SU-DHL-6 (cell line): ENCODE measurements around the gene POLA1.

Source experiments
- H2AFZ ChIP-seq: fragments of 200-600 bp; sonication (generic); 2 replicates; pipeline ENCODE4 v1.6.1; 2014; ENCODE audit warnings: low read depth, mild to moderate bottlenecking, moderate library complexity, mixed read lengths, antibody characterized with exemption, low read length; ENCODE audit not compliant: severe bottlenecking
- H3F3A ChIP-seq: fragments of 200-600 bp; shearing (Covaris generic); 2 replicates; pipeline ENCODE4 v1.6.0; 2016; ENCODE audit warnings: antibody characterized with exemption, mild to moderate bottlenecking; ENCODE audit not compliant: insufficient read depth
- H3K27ac ChIP-seq: fragments of 200-600 bp; sonication (generic); 2 replicates; pipeline ENCODE4 v1.5.1; 2016; ENCODE audit warnings: low read depth, mild to moderate bottlenecking, low read length, moderate library complexity, mixed read lengths
- H3K27me3 ChIP-seq: fragments of 200-600 bp; sonication (generic), shearing (Covaris generic); 2 replicates; pipeline ENCODE4 v1.6.0; 2014; ENCODE audit warnings: mild to moderate bottlenecking, low read length
- H3K36me3 ChIP-seq: fragments of 200-600 bp; sonication (generic); 2 replicates; pipeline ENCODE4 v1.6.1; 2014; ENCODE audit warnings: mild to moderate bottlenecking, low read length, mixed read lengths
- H3K4me2 ChIP-seq: fragments of 300-600, 200-600 bp; shearing (Covaris generic), sonication (generic); 2 replicates; pipeline ENCODE4 v1.6.0; 2014; ENCODE audit warnings: low read length, low read depth, mild to moderate bottlenecking; ENCODE audit not compliant: poor library complexity, severe bottlenecking
- H3K4me3 ChIP-seq: fragments of 200-600 bp; sonication (generic); 2 replicates; pipeline ENCODE4 v1.5.1; 2014; ENCODE audit warnings: antibody characterized with exemption, low read length, mild to moderate bottlenecking, mixed read lengths; ENCODE audit not compliant: insufficient read depth, poor library complexity, severe bottlenecking
- H3K79me2 ChIP-seq: fragments of 200-600 bp; sonication (generic); 2 replicates; pipeline ENCODE4 v1.6.1; 2014; ENCODE audit warnings: mild to moderate bottlenecking, low read length, moderate library complexity; ENCODE audit not compliant: insufficient read depth
- H3K9ac ChIP-seq: fragments of 200-600 bp; sonication (generic); 2 replicates; pipeline ENCODE4 v1.7.0; 2014; ENCODE audit warnings: mild to moderate bottlenecking, low read length
- H3K9me2 ChIP-seq: fragments of 200-600 bp; sonication (generic); replicated peaks from 2 replicates; pipeline ENCODE4 v1.6.1; 2014; ENCODE audit warnings: low read length; ENCODE audit not compliant: insufficient read depth
- H3K9me3 ChIP-seq: fragments of 200-600 bp; sonication (generic); 2 replicates; pipeline ENCODE4 v1.6.1; 2014; ENCODE audit warnings: low read length, mixed read lengths; ENCODE audit not compliant: insufficient read depth
- H4K20me1 ChIP-seq: fragments of 200-600 bp; sonication (generic); 2 replicates; pipeline ENCODE4 v1.6.1; 2014; ENCODE audit warnings: low read depth, mild to moderate bottlenecking, antibody characterized with exemption, low read length, moderate library complexity, mixed read lengths
- EZH2phosphoT487 ChIP-seq: fragments of 200-600 bp; sonication (generic), shearing (Covaris generic); conservative IDR thresholded peaks from 2 replicates; pipeline ENCODE4 v1.6.1; 2018; ENCODE audit warnings: mild to moderate bottlenecking, antibody characterized with exemption, low read length, moderate library complexity, mixed read lengths
- TF ChIP-seq, protein P1 (sequence below): fragments of 200-600 bp; sonication (generic); IDR thresholded peaks from one replicate; pipeline ENCODE4 v1.5.1; 2017; ENCODE audit warnings: antibody characterized with exemption, mild to moderate bottlenecking, low read length, moderate library complexity; ENCODE audit not compliant: insufficient read depth, poor library complexity, severe bottlenecking

The POLA1 gene

DNA sequence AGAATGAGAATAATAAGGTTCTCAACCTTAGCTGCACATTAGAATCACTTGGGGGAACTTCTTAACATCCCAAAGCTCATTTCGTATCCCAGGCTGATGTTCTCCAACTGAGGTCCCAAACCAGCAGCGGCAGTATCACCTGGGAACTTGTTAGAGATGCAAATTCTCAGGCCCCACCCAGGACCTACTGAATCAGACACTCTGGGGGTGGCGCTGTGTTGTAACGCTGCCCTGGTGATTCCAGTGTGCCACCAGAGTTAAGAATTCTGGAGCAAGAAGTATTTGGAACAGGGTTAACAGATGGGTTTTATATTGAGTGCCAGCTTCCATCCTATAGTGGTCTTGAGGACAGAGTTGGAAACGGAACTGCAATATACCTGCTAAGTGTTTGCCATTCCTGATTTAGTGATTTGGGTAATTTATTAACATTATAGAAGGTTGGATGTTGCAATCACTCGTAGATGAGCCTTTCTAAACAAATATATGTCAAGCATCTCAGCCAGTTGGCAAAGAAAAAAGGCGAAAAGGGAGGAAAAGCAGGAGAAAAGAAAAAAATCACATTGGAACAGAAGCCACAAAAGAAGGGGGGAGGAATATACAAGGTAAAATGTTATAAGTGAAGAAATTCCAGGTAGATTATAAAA is 181.0 kb downstream of the POLA1 start:
- H3K79me2 ChIP-seq, result no peaks in the 10 kb centered on the region
- H3K4me2 ChIP-seq, result no peak overlapping the region
- no peaks in the 10 kb centered on the region for H3K27me3 ChIP-seq
- H3F3A ChIP-seq, result no peaks in the 10 kb centered on the region
- no peak overlapping the region for H3K4me3 ChIP-seq
- H3K27ac ChIP-seq, result no peak overlapping the region
- H3K9ac ChIP-seq, result no peak overlapping the region
- H3K9me2 ChIP-seq, result no peaks in the 10 kb centered on the region
- no peak overlapping the region for H2AFZ ChIP-seq
- H3K36me3 ChIP-seq, result no peaks in the 10 kb centered on the region
- no peaks in the 10 kb centered on the region for H4K20me1 ChIP-seq
- H3K9me3 ChIP-seq, result no peaks in the 10 kb centered on the region
- no peak for TF ChIP-seq EZH2phosphoT487
- TF ChIP-seq, protein P1, sequence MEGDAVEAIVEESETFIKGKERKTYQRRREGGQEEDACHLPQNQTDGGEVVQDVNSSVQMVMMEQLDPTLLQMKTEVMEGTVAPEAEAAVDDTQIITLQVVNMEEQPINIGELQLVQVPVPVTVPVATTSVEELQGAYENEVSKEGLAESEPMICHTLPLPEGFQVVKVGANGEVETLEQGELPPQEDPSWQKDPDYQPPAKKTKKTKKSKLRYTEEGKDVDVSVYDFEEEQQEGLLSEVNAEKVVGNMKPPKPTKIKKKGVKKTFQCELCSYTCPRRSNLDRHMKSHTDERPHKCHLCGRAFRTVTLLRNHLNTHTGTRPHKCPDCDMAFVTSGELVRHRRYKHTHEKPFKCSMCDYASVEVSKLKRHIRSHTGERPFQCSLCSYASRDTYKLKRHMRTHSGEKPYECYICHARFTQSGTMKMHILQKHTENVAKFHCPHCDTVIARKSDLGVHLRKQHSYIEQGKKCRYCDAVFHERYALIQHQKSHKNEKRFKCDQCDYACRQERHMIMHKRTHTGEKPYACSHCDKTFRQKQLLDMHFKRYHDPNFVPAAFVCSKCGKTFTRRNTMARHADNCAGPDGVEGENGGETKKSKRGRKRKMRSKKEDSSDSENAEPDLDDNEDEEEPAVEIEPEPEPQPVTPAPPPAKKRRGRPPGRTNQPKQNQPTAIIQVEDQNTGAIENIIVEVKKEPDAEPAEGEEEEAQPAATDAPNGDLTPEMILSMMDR, result no peak

DNA sequence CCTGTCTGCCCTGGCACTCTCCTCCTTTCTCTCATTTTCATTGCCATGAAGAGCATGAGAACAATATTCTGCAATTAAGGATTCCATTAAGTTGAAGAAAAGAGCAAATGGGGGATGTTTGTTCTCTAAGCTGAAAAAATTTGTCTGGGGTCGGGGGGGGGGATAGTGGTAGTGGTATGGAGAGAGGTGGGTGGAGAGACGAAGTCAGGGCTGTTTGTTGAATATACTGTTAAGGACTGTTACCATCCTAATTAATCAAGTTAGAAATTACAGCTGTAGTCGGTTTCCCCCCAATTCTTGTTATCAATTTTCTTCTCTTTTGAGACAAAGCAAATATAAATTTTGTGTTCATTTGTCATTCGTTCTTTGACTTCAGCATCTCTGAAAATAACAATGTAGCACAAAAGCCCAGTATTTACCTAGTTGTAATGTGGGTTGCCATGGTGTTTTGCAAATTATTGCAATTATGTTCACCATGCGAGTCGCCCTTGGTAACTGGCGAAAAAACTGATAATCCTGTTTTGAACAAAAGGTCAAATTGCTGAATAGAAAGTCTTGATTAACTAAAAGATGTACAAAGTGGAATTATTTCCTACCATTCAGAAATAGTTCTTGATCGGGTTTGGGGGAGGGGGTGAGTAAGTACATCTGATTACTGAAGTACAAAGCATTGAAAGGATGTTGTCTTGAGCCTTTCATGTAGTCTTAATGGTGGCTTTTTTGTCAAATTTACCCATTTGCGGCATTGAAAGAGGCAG is 183.0 kb downstream of the POLA1 start:
- no peaks in the 10 kb centered on the region for H3K79me2 ChIP-seq
- no peaks in the 10 kb centered on the region for H3K9me2 ChIP-seq
- H3K9ac ChIP-seq, result no peak overlapping the region

DNA sequence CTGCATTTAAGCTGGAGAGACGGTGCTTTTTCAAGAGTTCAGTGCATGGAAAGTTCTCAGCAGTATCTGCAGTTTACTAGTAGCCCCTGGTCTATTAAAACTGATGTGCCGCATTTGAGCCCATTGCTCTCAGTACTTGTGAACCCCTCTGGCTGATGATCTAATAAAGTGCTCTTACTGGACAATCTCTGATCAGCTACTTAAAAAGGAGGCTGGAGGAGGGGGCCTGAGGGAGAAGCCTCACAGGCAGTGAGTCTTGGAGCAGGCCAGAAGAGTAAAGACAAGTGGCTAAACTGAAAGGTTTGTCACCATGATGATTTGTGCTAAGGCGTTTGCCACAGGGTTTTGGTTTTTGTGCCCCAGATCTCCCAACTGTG is 183.6 kb downstream of the POLA1 start:
- H3K4me3 ChIP-seq, result no peak overlapping the region
- H4K20me1 ChIP-seq, result no peaks in the 10 kb centered on the region
- H3K27ac ChIP-seq, result no peak overlapping the region
- TF ChIP-seq, protein P1, result no peak
- no peak for TF ChIP-seq EZH2phosphoT487
- no peaks in the 10 kb centered on the region for H3K36me3 ChIP-seq
- H3K4me2 ChIP-seq, result no peak overlapping the region
- no peaks in the 10 kb centered on the region for H3K9me3 ChIP-seq
- no peaks in the 10 kb centered on the region for H3K9me2 ChIP-seq
- H3K27me3 ChIP-seq, result no peaks in the 10 kb centered on the region
- H3K9ac ChIP-seq, result no peak overlapping the region
- no peaks in the 10 kb centered on the region for H3K79me2 ChIP-seq
- no peak overlapping the region for H2AFZ ChIP-seq
- no peaks in the 10 kb centered on the region for H3F3A ChIP-seq

More for the DNA sequence above, 183.0 kb downstream of the POLA1 start:
- H3K27ac ChIP-seq, result no peak overlapping the region
- no peaks in the 10 kb centered on the region for H3K36me3 ChIP-seq
- TF ChIP-seq EZH2phosphoT487, result no peak
- TF ChIP-seq, protein P1, result no peak
- no peaks in the 10 kb centered on the region for H3F3A ChIP-seq
- no peaks in the 10 kb centered on the region for H3K9me3 ChIP-seq
- H2AFZ ChIP-seq, result no peak overlapping the region
- no peak overlapping the region for H3K4me3 ChIP-seq
- no peak overlapping the region for H3K4me2 ChIP-seq
- no peaks in the 10 kb centered on the region for H4K20me1 ChIP-seq
- H3K27me3 ChIP-seq, result no peaks in the 10 kb centered on the region
